Stimulated activated CD4-positive, alpha-beta T cell treated with anti-CD3 and anti-CD28 coated beads, Interleukin-1b, Interleukin-23, amount 100 ng/mL, for 24 hours (primary cell): ENCODE measurements around the gene ZNF146.
"Not testable (repeated sequence)": the region's sequence is repeated elsewhere in the genome, so short reads cannot be mapped to it uniquely, and the experiment has no call there.

Experiments used
- DNase-seq, 4 experiments: peaks; one replicate each; pipeline ENCODE4 v3.0.0-alpha.2; 2020; ENCODE audit warnings: low read depth in 4 of 4, low spot score in 1 of 4

ZNF146 gene

DNA sequence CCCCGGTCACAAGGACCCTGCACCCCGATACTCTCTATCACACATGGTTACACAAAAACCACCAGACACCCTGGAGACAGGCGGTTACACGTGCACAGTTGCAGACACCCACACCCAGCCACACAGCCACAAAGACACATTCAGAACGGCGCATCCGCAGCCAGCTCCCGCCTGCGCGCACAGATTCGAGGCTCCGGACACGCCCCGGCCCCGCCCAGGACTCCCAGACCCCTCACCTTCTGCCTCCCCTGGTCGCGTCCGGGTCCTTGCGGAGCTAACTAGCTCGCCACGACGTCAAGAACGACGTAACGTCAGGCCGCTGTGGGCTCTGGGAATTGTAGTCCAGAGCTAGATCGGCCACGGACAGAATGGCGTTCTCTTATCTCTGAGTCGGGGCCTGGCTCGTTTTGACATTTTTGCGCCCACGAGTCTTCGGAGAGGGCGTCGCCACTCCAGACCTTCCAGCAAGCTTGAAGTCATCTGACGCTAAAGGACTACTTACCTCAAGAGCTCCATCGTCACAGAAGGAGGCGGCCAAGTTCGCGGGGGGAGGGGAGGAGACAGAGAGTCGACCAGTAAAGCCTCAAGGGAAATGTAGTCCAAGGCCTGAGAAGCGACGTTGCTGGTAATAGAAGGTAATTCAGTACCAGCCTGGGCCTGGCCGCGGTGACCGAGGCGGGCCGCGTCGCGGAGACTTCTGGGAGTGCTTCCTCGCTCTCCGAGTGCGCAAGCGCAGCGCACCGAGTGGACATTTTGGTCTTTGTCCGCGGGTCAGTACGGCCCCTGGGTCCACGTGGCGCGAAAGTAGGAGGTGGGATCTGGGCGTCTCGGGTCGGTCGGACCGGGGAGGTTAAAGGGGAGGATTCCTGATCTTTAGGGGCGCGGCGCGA is at the start of gene ZNF146, which contains the start of gene ZNF565:
Gene ZNF146, plus strand, starts transcription at position 721 of the 890 bp plus-strand sequence. CDS start 21,335 bp downstream, outside the sequence.
Gene ZNF565, minus strand, starts transcription at position 280 of the 890 bp plus-strand sequence. CDS start 12,680 bp downstream, outside the sequence.
- DNase-seq, result peak; percentile 83 to 97 (median 94)

DNA sequence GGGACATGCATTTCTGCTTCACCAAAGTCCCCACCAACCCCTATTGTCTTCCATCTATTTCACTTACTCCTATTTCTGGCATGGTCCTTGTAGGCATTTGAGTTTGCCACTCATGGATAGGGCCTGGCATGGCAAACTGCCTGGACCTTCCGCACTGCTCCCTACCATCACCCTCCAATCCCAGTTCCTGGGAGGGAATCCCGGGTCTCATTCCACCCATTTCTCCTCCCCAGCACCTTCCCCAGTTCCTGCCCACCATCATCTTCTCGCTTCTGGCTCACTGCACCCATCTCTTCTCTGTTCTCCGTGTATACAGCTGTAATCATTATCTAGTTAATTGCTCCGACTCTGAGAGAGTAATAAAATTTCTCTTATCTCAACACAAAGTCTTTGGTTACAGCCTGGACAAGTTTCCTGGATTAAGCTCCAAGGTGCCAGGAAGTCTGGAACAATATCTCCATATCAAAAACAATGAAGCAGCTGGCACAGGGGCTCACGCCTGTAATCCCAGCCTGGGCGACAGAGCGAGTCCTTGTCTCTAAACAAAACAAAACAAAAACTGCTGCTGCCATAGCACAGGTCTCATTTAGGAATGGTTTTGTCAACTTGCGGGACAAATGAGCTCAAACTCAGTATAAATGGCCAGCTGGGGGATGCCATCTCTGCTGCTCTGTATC is 45.7 kb upstream of the ZNF146 start:
- DNase-seq, result no peak

DNA sequence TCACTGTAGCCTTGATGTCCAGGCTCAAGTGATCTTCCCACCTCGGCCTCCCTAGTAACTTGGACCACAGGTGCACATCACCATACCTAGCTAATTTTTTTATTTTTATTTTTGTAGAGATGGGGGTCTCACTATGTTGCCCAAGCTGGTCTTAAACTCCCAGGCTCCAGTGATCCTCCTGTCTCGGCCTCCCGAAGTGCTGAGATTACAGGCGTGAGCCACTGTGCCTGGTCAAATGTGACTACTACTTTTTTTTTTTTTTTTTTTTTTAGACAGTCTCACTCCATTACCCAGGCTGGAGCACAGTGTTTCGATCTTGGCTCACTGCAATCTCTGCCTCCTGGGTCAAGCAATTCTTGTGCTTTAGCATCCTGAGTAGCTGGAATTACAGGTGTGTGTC is 42.1 kb upstream of the ZNF146 start:
- no peak for DNase-seq

DNA sequence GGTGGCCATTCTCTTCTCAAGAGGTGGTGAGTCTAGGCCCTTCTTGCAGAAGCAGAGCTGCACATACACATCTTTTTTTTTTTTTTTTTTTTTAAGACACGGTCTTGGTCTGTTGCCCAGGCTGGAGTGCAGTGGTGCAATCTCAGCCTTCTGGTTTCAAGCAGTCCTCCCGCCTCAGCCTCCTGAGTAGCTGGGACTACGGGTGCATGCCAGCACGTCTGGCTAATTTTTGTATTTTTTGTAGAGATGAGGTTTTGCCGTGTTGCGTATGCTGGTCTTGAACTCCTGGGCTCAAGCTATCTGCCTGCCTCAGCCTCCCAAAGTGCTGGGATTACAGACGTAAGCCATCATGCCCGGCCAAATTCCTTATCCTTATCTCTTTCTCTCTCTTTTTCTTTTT is 41.1 kb upstream of the ZNF146 start:
- not testable (repeated sequence) for DNase-seq

DNA sequence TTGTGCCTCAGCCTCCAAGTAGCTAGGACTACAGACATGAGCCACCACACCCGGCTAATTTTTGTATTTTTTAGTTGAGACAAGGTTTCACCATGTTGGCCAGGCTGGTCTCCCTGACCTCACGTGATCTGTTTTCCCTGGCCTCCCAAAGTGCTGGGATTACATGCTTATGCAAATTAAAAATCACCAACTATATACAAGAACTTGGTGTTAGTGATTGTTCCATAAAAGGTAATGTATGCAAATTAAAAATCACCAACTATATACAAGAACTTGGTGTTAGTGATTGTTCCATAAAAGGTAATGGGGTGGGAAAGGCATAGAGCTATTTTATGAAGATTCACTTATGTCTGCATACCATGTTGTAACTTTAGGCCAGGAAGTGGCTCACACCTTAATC is 35.8 kb upstream of the ZNF146 start:
- DNase-seq, result not testable (repeated sequence)

DNA sequence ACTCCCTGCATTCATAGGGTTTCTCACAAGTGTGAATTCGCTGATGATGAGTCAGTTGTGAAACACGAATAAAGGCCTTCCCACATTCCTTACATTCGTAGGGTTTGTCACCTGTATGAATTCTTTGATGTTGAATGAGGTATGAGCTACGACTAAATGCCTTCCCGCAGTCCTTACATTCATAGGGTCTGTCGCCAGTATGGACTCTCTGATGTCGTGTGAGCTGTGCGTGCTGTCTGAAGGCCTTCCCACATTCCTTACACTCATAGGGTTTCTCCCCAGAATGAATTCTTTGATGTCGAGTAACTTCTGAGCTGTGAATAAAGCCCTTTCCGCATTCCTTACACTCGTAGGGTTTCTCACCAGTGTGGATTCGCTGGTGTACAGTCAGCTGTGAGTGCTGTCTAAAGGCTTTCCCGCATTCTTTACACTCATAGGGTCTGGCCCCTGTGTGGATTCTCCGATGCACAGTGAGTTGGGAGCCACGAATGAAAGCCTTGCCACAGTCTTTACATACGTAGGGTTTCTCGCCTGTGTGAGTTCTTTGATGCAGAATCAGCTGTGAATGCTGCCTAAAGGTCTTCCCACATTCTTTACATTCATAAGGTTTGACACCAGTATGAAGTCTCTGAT is 32.2 kb upstream of the ZNF146 start:
- DNase-seq, result no peak

DNA sequence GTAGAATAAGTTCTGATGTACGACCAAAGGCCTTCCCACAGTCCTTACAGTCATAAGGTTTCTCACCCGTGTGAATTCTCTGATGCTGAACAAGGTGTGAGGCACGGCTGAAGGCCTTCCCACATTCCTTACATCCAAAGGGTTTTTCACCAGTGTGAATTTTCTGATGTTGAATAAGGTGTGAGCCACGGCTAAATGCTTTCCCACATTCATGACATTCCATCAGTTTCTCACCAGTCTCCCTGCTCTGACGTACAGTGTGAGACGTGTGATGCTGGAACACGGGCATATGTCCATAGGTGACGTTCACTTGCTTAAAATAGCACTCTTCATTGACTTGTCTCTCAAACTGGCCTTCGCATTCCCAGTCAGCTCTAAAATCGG is 31.7 kb upstream of the ZNF146 start:
- no peak for DNase-seq

DNA sequence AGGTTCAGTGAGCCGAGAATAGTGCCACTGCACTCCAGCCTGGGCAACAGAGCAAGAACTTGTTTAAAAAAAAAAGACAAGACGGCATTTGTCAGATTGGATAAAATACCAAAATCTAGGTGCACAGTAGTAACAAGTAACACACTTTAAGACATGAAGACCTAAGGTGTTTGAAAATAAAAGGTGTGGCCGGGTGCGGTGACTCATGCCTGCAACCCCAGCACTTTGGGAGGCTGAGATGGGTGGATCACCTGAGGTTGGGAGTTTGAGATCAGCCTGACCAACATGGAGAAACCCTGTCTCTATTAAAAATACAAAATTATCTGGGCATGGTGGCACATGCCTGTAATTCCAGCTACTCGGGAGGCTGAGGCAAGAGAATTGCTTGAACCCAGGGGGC is 28.2 kb upstream of the ZNF146 start:
- DNase-seq, result not testable (repeated sequence)

DNA sequence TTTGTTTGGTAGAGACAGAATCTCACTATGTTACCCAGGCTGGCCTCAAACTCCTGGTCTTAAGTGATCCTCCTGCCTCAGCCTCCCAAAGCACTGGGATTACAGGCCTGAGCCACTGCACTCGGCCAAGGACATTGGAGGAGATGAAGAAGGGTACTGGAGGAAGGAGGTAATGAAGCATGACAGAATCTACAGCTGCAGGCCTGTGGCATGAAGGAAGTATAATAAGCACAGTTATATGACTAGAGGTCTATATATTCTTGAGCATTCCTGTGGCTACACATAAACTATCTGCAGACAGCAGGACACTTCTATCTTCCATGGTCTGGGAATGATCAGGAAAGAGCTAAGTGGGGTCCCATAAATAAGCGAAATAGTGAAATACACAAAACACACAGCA is 18.7 kb upstream of the ZNF146 start:
- DNase-seq, result no peak

DNA sequence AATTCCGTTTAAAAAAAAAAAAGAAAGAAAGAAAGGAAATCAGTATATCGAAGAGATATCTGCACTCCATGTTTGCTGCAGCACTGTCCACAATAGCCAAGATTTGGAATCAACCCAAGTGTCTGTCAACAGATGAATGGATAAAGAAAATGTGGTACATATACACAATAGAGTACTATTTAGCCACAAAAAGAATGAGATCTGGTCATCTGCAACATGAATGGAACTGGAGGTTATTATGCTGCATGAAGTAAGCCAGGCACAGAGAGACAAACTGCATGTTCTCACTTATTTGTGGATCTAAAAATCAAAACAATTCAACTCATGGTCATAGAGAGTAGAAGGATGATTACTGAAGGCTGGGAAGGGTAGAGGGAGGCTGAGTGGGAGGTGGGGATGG is 16.8 kb upstream of the ZNF146 start:
- no peak for DNase-seq

DNA sequence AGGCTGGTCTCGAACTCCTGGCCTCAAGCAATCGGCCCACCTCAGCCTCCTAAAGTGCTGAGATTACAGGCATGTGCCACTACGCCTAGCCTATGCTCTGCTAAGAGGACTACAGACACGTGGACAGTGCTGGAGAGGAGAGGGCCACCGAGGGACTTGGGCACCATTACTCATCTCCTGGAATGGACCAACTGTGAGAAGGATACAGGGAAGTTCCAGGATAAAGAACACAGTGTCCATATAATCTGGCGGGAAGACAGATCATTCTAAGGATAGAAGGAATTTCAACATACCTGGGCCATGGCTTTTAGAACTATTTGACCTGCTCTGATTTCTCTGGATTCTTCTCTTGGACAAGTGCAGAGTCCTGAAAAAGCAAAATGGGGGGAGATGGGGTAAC is 13.2 kb upstream of the ZNF146 start:
- DNase-seq, result no peak

DNA sequence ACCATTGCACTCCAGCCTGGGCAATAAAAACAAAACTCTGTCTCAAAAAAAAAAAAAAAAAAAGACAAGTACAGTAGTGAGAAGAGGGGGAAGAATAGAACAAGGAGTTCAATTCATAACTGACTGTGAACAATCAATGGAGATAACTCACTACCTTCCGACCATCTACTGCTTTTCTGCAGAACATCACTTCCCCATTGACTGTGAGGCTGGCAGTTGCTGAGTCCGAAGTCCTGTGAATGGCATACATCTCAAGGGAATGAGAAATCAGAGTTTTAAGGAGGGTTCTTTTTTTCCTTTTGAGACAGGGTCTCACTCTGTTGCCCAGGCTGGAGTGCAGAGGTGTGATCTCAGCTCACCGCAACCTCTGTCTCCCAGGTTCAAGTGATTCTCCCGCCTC is 11.6 kb upstream of the ZNF146 start:
- no peak for DNase-seq

DNA sequence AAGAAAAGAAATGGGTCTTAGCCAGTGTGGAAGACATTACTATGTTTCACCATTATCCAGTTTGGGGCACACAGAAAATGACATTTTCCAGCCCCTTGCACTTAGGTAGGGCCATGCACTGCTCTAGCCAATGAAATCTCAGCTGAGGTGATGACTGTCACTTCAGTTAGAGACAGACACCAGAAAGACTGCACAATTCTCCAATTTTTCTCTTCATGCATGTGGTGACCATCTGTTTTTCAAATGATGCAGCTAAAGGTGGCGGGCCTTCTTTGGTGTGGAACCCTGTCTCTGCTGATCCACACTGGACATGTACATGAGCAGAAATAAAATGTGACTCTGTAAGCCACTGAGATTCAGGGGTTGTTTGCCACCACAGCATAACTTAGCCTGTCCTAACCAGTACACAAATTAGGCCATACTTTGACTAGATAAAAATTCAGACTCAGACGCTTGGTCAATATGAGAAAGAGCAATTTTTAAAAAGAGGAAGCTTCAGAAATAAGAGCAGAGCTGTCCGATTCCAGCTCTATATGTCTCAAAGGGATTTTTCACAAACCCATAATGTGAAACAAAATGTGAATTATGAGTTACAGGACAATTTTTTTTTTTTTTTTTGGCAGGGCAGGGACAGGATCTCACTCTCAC is 7.2 kb upstream of the ZNF146 start:
- no peak for DNase-seq

DNA sequence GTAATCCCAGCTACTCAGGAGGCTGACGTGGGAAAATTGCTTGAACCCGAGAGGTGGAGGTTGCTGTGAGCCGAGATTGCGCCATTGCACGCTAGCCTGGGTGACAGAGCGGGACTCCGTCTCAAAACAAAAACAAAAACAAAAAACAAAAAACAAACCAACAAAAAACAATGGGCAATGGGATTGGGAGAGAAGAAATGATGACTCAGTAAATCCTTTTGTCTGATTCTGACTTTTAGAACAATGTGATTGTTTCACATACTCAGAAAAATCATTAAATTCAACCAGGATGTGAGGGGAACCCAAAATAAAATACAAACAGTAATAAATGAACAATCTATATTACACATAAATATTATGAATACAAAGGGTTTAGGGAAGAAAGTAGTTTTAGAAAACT is 5.5 kb upstream of the ZNF146 start:
- DNase-seq, result no peak

DNA sequence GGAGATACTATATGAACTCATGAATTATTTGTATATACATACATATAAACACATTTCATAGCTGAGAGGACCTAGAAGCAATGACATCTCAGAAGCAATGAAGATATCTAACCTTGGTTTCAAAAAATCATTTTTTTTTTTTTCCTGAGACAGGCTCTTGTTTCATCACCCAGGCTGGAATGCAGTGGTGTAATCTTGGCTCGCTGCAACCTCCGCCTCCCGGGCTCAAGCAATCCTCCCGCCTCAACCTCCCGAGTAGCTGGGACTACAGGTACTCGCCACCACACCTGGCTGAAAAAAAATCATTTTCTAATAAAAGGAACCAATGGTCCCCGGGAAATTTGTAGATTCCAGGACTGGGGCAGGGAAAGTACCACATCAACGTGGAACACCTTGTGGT is 4.4 kb upstream of the ZNF146 start:
- no peak for DNase-seq

DNA sequence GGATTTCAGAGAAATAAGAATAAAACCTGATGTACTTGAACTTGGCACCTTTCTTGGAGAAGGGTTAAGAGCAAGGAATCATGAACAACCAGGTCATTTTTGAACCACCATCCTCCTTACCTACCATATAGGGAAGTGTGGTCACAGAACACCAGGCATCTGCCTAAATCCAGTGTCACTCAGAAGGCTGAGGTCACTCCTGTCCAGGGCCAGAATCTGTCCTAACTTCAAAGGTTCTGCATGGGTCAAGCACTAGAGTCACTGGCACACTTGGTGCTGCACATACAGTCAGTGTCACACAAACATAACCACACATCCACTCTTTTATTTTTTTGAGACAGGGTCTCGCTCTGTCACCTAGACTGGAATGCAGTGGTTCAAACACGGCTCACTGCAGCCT is 2.0 kb upstream of the ZNF146 start:
- DNase-seq, result no peak

DNA sequence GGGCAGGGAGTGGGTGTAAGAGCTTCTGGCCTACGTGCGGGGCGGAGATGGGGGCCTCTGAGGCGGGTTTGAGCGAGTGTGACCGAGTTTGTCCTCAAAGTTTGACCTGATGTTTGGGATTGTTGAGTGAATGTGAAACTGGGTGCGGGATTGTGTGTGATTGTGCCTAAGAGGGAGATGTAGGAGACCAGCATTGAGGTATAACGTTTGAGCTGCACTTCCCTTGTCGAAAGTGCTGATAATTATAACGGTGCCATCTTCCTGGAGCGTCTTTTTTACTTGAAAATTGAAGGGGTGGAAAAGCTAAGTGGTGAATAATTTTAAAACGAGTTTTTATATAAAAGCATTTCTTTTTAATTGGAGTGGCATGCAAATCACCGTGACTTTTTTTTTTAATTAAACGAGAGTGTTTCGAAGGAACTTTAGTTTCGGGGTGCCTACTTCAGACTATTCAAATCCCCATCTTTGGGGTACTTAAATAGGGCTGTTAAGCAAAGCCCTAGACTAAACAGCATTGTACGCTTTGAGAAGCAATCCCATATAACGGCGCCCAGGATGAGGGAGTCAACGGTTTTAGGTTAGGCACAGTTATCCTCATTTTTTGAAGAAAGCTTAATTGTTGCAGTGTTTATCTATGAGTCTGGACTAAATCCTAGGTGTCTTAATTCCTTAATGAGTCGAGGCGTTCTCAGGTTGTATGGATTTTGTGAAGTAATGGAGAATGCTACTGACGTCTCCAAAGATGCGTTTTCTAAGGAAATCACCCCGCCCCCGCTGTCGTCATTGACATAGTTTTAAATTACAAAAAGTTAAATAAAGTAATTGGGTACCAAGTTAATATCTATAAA is 594 bp downstream of the ZNF146 start:
- DNase-seq, result peak in 1 of 4 experiments; percentile 9

DNA sequence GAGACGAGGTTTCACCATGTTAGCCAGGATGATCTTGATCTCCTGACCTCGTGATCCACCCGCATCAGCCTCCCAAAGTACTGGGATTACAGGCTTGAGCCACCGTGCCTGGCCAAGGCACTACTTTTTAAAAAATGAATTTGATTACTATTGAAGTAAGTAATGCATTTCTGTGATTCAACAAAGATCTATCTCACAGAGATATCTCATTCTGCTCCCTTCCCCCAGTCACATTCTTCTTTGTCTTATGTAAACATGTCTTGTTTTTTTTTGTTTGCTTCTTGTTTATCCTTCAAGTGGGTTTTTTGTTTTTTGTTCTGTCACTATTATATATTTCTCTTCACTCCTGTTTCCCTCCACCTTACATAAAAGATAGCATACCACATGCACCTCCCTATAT is 6.6 kb downstream of the ZNF146 start:
- no peak for DNase-seq

DNA sequence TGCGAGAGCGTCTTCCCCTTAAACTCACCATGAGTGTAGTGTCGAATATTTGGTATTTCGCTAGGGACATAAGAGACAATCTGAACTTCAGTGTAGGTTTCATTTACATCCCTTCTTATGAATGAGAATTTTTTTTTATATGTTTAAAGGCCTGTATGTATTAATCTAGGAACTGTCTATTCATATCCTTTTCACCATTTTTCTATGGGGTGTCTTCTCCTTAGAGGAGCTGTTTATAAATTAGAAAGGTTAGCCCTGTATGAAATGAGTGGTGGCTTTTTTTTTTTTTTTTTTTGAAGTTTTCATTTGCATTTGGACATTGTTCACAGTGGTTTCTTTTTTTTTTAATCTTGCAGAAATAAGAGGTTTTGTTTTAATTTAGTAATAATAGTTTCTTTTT is 7.6 kb downstream of the ZNF146 start:
- DNase-seq, result no peak

DNA sequence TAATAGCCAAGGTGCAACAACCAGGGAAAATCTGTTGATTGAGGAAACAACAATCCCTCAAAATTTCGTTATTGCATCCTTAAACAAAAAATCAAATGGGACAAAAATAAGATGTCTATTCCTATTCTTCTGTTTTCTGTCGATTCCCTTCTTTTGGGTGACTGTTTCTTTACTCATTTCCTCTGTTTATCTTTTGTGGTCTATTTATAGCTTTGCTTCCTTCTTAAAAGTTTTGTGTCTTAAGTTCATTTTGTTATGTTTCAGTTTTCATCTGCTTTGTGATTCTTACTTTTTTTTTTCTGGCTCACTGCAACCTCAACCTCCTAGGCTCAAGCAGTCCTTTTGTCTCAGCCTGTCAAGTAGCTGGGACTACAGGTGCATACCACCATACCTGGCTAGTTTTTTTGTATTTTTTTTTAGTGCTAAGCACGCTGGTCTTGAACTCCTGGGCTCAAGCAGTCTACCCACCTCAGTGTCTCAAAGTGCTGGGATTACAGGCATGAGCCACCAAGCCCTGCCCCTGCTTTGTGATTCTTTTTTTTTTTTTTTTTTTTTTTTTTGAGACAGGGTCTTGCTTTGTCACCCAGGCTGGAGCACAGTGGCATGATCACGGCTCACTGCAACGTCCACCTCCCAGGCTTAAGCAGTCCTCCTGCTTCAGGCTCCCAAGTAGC is 10.4 kb downstream of the ZNF146 start:
- no peak for DNase-seq
